Stimulated activated CD8-positive, alpha-beta memory T cell treated with anti-CD3 and anti-CD28 coated beads, Interleukin-7, amount 100 ng/mL, for 4 hours (primary cell): Measurements from ENCODE around the gene KBTBD13.

Experiments used
- DNase-seq, 2 donors: peaks; one replicate each; pipeline ENCODE4 v3.0.0-alpha.2; 2020; ENCODE audit warnings: low read depth in 2 of 2

The KBTBD13 gene

DNA sequence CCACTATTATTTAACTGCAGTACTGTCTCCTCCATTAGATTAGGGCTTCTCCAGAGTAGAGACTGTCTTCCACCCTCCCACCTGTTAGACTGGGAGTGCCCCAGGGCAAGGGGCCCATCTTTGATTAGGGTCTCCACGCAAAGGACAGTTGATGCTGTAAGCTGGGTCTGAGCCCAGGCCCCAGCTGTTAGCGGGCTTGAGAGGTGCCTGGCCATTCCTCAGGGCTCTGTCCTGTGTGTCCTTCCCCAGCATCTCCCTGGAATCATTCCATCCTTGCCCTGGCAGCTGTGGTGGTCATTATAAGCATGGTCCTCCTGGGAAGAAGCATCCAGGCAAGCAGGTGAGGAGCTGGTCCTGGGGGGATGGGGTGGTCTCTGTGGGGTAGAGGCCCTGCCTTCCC lies 25.3 kb upstream of the KBTBD13 start:
- no peak for DNase-seq

DNA sequence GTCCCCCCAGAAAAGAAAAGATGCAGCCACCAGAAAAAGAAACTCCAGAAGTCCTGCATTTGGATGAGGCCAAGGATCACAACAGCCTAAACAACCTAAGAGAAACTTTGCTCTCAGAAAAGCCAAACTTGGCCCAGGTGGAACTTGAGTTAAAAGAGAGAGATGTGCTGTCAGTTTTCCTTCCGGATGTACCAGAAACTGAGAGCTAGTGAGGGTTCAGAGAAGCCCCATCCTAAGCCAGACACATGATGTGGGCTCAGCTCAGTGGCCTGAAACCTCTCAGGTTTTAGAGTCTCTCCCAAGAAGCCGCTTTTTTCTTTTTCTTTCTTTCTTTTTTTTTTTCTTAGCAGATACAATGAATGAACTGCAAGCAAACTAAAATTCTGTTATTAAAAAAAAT lies 23.6 kb upstream of the KBTBD13 start:
- no peak for DNase-seq

DNA sequence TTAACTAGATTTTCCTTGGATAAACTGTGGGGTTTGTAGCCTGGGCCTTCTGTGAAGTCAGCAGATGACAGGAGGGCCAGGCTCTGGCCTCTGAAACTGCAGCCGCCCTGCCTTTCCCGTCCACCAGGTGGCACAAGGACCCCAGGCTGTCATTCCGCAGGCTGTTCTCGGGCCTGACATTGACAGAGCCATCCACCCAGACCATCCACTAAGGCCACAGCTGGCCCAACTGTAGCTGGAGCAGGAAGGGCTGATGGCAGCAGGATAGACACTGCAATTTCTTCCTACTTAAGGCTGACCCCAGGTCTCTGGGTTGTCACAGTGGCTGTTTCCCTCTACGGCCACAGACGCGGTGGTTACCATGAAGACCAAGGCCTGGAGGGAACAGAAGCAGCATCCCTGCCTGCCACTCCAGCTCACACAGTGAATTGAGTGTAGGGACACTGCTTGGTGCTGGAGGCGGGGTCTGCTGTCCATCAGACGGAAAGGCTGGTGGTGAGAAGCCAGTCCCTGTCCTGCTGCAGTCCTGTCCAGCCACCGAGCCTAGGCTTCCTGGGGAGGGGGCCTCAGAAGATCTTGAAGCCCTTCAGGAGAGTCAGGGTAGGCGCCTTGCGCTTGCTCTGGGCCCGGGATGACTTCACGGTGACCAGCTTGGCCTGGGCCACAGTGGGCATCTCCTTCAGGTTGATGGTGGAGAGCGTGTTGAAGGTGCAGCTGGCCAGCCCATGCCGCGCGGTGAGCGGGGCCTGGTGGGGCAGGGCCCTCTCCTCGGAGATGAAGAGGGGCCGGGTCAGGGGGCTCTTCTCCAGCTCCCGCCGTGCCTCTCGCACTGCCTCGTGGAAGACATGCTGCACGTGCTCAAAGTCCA lies 22.0 kb upstream of the KBTBD13 start:
- DNase-seq: peak; percentile 12 to 23

DNA sequence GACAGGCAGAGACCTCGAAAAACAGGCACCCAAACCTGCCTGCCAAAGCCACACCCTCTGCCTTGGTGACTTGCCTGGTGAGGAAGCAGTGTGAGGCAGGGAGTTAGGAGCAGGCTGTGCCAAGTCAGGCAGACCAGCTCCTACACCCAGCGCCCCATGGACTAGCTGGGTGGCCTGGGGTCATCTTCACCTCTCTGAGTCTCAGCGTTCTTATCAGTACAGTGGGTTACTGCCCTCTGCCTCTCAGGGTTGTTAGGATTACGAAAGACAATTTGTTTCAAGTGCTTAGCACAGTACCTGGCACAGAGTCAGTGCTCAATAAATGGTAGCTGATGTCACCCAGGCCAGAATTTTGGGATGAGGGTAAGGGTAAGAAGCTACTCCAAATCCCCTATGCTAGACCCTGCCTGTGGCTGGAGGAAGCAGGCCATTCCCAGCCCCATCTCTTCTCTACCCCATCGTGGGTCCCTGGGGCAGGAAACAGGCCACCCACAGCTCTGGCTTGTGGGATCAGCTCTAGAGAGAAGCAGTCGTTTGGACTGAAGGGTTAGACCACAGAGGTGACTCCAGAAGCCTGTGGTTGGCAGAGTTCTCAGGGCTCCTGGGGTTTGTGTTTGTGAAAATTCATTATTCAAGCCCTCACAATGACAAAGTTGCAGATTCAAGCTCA lies 21.2 kb upstream of the KBTBD13 start:
- DNase-seq: no peak

DNA sequence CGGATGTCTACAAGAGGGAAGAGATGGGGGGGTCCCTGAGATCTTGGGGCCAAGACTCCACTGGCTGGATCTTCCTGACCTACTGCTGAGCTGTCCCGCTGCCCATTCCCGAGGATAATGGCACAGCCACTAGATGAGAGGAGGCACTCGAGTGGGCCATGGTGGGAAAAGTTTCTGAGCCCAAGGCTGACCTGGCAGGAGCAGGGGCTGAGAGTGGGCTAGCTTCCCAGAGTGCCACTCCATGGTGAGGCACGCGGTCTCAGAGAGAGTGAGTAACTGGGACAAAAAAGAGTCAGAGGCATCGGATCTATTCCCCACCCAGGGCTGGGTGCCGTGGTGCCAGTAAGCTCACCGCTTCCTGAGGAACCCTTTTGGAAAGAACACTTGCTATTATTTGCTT lies 20.4 kb upstream of the KBTBD13 start:
- no peak for DNase-seq

DNA sequence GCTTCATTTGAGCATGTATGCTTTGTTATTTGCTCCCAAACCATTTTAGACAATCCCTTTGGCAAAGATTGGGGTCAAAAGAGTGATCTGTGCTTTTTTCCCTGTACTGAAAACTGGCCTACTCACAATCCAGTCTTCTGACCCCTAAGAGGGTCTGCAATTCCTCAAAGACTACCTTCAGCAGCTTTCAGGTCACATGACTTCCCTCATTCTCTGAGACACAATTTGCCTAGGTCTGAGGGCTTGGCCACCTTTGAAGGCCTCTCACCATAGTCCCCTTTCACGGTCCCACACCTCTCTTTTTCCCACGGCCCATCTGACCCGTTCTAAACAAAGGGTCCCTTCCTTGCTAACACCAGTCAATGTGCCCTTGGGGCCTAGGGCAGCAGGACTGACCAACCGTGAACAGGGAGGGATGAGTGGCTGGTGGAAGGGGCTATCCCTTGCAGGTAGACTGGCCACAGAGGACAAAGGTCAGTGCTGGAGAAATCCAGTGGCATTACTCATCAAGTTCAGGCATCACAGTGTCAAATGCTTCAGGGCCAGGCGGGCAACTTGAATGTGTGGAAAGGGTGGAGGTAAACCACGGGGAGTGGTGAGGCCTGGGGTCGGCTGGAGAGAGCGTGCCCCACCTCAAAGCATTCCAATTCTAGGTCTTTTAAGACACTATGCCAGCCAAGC lies 19.5 kb upstream of the KBTBD13 start:
- DNase-seq: no peak

DNA sequence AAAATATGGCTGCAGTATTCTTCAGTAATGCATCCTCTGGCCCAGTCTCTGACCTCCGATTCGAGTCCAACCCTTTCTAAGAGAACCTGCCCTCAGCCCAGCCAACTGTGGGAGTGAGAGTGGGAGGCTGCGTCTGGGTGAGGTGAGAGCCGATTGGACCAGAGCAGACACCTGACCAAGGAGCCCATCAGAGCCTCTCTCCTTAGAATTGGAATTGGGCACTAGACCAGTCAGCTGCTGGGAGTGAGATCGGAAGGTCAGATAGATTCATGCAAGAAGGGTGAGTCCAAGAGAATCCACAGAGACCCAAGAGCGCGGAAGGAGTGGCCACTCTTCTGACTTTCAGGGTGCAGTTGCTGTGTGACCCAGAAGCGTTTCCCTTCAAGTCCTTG lies 19.0 kb upstream of the KBTBD13 start:
- DNase-seq: no peak

DNA sequence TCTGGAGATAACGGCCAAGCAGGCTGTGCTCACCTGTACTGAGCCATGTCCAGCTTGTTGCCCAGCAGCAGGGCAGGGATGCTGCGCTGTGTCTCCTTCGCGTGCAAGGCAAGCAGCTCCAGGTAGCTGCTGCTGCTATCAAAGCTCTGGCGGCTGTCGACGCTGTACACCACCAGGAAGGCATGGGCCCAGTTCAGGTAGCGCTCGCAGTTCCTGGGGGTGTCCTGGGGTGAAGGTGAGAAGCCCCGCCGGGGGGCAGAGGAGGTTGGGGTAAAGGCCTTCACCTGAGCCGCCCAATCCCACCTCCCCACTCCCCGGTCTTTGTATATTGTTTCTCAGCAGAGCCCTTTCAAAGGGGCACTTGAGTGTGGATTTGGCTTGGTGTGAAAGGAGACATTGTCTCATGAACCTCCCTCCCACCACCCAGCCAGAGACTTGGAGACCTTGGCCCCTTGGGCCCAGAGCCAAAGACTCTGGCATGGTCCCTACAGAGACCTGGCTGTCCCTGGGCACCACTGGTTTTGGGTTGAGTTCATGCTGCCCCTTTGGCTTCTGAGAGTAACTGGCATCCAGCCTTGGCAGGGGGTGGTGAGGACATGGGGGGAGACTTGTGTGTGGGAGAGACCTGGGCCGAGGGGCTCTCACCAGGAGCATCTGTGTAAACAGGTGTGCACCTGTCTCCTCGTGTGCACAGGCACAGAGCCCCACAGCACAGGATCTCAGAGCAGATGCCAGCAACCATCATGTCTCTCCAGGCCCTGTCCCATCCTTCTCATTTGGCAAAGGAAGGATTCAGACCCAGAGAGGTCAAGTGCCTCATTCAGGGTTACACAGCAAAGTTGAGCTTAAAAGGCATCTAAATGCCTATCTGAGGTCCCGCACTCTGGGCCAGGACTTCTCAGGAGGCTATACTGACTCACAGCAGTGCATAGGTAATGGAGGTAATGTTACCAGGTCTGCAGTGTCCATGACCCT lies 17.9 kb upstream of the KBTBD13 start:
- DNase-seq: no peak

DNA sequence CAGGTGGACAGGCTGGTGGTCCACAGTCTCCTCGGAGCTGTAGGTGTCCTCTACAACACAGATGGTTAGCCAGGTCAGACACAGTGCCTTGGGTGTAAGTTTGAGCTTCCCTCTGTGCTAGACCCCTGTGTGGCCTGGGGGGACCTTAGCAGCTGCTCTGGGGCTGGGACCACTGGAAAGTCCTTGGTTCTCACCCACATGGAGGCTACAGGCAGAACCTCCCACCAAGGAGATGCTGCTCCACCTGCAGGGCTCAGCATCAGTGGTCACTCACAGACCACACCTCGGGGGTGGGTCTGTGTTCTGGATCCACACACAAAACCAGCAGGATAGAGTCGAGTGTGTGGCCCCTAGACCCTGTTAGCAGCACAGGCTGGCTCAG lies 17.2 kb upstream of the KBTBD13 start:
- DNase-seq: no peak

DNA sequence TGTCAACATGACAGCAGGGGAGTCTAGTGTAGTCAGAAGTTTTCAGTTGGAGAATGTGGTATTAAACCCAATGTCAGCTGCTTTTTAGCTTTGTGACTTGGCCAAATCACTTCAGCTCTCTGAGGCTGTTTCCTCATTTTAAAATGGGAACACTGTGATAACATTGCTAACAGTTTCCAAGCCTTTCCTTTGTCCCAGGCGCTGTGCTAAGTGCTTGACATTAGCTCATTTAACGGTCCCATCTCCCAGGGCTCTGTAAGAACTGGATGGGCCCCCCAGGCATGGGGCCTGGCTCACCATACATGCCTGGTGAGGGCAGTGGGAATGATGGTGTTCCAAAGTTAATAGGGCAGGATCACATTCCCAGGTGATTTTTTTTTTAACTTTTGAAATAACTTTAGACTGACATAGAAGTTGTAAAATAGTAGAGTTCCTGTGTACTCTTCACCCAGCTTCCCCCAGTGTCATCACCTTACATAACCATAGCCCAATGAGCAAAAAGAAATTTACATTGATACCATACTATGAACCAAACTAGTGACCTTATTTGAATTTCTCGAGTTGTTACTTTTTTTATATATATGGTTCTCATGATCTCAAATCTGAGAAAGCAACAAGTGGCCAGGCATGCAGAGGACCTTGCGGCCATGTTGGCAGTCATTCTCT lies 16.5 kb upstream of the KBTBD13 start:
- DNase-seq: no peak

DNA sequence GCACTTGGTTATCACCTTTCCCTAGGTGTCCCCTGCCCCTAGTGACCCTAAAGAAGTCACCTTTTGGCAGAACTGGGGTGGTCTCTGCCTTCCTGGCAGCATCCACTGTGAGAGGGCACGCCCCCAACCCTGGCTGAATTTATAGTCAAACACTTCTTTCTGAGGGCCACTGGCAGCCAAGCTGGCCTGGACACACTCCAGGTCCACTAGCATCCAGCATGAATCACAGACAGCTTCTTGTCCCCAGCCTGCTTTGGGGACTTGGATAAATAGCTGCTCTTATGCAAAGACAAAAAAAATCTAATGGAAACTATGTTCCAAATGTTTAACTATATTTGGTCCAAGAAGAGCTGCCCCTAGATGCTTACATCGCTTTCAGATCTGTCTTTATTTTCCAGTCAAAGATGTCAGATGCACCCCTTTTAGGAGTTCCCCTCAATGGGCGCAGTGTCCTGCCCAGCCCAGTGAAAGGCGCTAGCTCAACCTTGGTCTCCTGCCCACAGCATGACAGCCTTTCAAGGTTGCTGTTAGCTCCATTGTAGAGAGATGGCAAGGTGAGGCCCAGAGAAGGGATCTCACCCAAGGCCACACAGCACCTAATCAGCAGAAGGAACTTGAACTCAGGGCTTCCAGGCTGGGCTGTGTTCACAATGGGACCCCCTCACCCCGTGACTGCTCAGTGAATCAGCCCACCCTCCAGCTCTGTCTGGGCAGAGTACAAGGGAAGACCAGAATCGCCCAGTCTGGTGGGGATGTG lies 15.7 kb upstream of the KBTBD13 start:
- DNase-seq: no peak

DNA sequence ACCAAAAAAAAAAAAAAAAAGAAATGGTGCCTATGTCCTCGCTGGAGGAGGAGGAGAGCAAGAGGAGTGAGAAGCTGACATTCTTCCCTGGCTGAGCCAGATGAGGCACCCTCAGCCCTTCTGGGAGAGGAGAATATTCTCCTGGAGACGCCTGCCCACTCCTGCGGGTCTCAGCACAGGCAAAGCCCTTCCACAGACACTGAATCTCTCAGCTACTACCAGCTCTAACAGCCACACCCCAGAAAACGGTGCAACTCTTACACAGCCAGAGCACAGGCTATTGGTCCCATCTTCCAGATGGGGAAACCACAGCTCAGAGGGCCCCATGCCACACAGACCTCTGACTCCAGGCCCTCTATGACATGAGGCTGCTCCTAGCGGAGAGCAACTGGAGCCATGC lies 14.5 kb upstream of the KBTBD13 start:
- DNase-seq: no peak

DNA sequence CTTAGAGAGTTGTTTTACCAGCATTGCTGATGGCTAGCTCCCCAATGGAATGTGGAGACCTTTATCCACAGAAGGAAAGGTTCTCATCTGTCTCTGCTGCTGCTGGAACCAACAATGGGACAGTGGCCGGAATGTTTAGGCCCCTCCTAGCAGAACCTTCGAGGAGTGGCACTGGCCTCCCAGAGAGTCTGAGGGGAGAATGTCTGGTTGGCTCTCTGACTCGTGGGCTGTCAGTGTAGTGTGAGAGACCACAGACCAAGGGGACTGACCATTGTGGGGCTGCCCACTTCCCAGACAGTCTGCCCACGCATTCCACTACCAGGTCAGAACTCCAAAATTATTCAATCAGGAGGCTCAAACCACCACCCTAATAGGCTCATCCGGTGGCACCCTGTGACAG lies 13.8 kb upstream of the KBTBD13 start:
- no peak for DNase-seq

DNA sequence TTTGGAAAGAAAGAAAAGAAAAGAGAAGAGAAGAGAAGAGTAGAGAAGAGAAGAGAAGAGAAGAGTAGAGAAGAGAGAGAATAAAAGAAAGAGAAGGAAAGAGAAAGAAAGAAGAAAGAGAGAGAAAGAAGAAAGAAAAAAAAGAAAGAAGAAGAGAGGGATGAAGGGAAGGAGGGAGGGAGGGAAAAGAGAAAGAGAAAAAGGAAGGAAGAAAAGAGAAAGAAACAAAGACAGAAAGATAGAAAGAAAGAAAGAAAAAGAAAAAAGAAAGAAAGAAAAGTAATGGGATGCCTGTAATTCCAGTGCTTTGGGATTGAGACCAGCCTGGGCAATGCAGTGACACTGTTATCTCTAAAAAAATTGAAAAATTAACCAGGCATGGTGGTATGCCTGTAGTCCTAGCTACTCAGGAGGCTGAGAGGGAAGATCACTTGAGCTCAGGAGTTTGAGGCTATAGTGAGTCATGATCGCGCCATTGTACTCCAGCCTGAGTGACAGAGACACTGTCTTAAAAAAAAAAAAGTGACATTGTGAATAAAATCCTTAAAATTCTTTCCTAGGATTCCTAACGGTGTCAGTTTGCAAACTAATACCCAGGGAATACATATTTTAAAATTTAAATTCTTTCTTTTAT lies 10.4 kb upstream of the KBTBD13 start:
- no peak for DNase-seq

DNA sequence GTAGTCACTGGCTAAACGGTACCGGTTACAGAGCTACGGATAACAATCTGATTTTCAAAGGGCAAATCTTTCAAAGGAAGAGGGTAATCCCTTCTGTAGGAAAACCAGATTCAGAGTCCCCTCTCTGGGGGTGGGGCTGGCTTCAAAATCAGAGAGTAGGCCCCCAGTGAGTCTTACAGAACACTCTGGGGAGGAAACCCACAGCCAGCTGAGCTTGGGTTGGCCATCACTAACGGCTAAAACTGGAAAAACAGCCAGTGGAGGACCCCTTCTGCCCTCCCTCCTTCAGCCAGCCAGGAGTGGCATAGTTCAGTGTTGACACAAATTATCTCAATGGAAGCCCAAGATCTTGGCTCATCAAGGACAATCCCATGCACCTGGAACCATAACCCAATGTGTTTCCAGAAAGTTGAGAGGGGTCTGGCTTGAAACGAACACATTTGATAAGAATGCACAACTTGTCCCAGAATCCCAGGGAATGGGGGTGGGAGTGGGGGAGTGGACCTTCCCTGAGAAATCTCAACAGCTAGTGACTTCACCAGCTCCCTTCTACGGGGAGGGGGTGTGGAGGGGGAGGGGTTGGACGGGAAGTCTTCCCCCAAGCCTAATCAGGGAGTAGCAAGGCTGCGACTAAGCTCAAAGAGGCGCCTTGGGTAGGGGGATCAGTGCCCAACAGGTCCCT lies 9.8 kb upstream of the KBTBD13 start:
- DNase-seq: no peak

DNA sequence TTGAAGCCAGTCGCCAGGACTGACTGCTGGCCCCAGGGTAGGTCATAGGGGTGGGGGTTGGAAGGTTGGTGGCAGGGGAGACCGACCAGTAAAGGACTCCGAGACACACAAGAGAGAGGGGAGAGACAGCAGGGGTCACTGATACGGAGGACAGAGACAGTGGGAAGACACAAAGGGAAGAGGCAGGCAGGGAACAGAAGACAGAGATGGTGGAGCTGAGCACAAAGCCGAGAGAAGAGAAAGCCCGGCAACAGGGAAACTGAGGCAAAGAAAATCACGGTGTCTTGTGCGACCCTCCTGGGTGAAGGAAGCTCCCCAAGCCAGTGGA lies 9.3 kb upstream of the KBTBD13 start:
- DNase-seq: no peak

DNA sequence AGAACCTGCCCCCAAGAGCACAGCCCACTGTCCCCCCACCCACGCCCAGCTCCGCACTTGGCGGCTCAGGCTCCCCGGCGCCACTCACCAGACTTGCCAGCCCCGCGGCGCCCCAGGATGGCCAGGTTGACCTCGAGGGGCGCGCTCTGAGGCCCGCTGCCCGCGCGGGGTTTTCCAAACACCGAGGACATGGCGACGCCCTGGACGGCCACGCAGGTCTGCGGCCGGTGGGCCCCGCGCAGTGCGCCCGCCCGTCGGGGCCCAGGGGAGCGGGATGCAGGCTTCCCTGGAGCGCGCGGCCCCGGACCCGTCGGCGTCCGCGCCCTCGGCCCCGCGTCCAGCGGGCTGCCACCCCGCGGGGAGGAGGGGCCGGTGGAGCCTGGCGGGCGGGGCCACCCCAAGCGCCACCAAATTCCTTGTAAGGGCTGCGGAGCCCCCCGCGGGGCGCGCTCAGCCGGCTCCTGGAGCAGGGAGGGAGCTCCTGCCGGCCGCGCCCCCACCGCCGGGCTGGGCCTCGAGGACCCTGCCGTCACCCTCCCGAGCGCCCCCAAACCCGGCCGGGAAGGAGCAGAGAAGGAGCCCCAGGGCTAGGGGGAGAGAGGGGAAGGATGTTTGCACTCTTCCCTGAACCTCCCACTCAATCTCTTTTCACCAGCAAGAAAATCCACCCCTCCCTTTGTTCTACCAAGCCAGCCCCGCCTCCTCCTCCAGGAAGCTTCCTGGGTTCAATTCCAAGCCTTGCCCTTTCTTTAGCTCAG lies 8.7 kb upstream of the KBTBD13 start, which contains the start of gene RASL12:
RASL12 (minus strand) TSS at position 347 of the 758 bp plus-strand sequence; CDS start at position 191, 156 bp downstream.
- DNase-seq: no peak

DNA sequence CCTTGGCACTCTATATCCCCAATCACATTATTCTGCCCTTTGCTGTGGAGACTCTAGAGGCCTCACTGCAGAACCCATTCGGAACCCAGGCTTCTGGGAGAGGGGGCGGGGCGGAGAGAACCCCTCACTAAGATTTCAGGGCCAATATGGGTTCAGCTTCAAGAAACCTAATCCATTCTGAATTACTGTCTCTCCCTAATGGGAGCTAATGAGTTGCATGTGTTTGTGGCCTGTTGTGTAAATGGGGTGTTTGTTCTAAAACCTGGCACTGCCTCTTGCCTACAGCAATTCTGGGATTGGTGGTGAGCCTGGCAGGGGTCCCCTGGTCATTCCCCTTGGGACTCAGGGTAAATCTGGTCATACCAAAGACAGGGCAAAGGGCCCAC lies 8.2 kb upstream of the KBTBD13 start:
- no peak for DNase-seq

DNA sequence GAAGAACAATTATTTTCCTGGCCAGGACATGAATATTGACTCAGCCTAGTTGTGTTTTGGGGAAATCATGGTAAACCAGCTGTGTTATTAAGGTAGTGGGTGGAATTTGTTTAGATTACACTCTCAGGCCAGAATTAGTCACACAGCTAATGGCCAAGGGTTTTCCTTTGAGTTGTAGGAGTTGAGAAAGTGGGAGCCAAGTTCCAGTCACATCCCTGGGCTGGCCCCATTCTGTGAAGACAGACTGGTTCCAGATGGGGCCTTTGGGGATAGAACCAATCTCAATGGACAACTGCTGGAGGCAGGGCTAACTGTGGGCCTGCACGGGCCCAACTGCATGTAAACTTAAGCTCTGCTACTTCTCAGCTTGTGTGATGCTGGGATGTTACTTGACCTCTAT lies 7.4 kb upstream of the KBTBD13 start:
- DNase-seq: no peak
